GM21423 (cell line): ENCODE results near the gene MUC6.

Source experiments
- ATAC-seq: cut with Tn5 transposase; IDR thresholded peaks from one replicate; pipeline ENCODE4 v1.9.1; 2021; ENCODE audit warnings: mild to moderate bottlenecking, moderate library complexity; ENCODE audit not compliant: unreplicated experiment

The MUC6 gene, protein sequence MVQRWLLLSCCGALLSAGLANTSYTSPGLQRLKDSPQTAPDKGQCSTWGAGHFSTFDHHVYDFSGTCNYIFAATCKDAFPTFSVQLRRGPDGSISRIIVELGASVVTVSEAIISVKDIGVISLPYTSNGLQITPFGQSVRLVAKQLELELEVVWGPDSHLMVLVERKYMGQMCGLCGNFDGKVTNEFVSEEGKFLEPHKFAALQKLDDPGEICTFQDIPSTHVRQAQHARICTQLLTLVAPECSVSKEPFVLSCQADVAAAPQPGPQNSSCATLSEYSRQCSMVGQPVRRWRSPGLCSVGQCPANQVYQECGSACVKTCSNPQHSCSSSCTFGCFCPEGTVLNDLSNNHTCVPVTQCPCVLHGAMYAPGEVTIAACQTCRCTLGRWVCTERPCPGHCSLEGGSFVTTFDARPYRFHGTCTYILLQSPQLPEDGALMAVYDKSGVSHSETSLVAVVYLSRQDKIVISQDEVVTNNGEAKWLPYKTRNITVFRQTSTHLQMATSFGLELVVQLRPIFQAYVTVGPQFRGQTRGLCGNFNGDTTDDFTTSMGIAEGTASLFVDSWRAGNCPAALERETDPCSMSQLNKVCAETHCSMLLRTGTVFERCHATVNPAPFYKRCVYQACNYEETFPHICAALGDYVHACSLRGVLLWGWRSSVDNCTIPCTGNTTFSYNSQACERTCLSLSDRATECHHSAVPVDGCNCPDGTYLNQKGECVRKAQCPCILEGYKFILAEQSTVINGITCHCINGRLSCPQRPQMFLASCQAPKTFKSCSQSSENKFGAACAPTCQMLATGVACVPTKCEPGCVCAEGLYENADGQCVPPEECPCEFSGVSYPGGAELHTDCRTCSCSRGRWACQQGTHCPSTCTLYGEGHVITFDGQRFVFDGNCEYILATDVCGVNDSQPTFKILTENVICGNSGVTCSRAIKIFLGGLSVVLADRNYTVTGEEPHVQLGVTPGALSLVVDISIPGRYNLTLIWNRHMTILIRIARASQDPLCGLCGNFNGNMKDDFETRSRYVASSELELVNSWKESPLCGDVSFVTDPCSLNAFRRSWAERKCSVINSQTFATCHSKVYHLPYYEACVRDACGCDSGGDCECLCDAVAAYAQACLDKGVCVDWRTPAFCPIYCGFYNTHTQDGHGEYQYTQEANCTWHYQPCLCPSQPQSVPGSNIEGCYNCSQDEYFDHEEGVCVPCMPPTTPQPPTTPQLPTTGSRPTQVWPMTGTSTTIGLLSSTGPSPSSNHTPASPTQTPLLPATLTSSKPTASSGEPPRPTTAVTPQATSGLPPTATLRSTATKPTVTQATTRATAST (N-terminal part only)

DNA sequence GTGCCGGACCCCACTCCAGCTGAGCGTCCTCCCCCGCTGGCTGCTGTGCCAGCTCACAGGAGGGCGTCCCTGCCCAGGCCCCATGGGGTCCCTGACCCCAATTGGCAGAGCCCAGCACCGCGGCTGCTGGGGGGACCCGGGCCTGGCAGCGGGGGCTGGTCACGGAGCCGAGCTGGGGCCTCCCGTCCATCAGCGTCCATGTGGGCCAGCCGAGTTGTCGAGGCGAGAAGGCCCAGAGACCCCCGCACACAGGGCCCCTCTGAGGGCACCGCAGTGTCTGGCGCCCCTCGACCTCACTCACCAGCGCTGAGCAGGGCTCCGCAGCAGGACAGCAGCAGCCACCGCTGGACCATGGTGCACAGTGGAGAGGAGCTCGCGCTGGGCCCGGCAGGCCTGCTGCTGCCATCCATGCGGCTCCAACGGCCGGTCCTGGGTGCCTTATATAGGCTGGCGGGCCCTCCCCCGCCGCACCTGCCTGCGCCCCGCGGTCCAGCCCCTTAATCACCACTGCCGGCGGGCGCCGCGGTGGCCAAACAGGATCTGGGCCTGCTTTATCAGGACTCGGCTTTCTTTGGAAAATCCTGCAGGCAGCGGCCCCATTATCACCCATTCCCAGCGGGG, at the start of gene MUC6:
Gene MUC6 (minus strand): TSS at position 416 of the 621 bp plus-strand sequence. CDS start 63 bp downstream, at position 353.
- no peak for ATAC-seq

DNA sequence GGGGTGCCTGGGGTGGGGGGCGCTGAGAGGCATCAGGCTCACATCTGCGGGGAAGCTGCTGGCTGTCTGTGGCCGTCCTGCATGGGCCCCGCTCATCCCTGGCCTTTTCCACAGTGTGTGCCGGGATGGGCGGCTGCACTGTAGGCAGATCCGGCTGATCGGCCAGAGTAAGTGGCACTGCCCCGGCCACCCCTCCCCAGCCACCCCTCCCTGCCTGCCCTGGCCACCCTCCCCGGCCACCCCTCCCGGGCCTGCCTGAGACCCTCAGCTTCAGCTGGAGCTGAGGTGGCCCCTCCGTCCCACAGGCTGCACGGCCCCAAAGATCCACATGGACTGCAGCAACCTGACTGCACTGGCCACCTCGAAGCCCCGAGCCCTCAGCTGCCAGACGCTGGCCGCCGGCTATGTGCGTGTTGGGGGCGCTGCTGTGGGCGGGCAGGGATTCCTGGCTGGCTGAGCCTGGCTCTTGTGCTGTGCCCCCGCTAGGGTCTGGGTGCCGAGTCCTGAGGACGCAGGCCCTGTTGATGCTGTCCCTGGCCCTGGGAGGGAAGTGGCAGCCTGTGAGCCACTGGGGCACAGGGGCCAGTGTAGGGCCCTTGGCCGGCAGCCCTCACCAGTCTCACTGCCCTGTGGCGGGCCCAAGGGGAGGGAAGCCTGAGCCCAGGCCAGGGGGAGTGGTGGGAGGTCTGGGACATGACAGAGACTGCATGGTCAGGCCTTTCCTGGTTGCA, 49.1 kb upstream of the MUC6 start:
- ATAC-seq, result no peak

DNA sequence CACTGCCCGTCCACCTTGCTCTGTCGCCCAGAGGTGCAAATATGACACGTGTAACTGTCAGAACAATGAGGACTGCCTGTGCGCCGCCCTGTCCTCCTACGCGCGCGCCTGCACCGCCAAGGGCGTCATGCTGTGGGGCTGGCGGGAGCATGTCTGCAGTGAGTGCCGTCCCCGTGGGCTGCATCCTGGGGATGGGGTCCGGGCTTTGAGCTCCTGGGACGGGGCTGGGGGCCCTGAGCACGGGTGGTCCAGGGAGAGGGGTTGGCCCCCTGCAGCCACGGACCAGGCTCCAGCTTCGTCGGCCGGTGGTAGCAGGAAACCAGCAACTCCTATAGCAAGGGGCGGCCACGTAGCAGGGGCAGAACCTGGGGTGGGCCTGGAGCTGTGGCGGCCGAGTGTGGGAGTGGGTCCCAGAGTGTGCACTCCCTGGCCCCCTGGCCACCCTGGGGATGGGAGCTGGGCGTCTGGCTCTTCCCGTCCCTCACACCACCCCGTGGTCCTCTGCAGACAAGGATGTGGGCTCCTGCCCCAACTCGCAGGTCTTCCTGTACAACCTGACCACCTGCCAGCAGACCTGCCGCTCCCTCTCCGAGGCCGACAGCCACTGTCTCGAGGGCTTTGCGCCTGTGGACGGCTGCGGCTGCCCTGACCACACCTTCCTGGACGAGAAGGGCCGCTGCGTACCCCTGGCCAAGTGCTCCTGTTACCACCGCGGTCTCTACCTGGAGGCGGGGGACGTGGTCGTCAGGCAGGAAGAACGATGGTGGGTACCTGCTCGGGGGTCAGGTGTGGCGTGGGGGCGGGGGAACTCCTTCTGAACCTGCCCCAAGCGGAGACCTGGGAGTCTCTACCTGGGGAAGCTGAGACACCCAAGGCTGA, 48.3 kb upstream of the MUC6 start:
- no peak for ATAC-seq

DNA sequence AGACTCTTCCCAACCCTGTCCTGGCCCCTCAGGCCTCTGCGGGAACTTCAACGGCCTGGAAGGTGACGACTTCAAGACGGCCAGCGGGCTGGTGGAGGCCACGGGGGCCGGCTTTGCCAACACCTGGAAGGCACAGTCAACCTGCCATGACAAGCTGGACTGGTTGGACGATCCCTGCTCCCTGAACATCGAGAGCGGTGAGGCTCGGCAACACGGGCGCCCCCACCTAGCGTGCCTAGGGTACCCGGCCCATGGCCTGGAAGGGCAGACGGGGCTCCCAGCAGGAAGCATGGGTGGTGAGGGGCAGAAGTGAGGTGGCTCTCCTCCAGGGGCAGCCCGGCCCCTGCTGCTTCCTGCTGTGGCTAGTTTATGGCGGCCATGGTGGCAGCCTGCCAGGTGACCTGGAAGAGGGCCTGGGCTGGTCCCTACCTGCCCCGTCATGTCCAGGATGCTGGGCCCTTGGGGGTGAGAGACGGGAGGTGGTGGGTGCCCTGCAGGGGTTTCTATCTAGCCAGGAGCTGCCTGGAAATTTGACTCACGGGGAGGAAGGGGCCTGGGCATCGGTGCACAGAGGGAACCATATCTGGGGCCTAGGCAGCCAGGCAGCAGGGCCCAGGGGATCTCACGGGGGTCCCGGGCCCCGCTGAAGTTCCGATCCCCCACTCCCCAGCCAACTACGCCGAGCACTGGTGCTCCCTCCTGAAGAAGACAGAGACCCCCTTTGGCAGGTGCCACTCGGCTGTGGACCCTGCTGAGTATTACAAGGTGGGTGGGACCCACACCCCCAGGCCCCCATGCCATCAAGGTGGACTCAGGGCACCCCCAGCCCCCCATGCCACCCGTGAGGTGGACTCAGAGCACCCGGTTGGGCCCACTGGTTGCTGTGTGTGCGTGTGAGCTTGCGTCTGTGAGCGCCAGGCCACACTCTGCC, 47.4 kb upstream of the MUC6 start:
- ATAC-seq, result no peak

DNA sequence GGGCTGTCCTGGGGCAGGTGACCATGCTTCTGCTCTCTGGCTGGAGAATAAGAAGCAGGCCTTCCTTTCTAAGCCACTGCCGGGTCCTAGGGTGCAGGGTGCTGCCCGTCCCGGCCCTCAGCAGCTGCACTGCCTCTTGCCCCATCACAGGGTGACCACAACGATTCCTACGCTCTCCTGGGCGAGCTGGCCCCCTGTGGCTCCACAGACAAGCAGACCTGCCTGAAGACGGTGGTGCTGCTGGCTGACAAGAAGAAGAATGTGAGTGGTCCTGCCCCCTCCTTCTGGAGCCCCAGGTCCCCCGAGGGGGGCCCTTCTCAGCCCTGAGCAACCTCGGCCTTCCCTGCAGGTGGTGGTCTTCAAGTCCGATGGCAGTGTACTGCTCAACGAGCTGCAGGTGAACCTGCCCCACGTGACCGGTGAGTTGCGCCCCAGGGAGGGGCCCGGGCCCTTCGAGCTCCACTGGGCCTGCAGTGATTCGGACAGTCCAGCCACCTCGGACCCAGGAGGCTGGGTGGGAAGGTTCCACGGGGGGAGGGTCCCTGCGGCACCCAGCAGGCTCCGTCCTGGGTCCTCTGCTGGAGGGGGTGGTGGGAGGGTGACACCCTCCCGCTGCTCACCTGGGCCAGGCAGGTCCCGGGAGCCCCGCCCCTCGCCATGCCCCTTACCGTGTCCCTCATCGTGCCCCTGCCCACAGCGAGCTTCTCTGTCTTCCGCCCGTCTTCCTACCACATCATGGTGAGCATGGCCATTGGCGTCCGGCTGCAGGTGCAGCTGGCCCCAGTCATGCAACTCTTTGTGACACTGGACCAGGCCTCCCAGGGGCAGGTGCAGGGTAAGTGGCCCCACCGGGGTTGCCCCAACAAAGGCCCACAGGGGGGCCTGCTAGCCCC, 46.5 kb upstream of the MUC6 start:
- ATAC-seq, result no peak

DNA sequence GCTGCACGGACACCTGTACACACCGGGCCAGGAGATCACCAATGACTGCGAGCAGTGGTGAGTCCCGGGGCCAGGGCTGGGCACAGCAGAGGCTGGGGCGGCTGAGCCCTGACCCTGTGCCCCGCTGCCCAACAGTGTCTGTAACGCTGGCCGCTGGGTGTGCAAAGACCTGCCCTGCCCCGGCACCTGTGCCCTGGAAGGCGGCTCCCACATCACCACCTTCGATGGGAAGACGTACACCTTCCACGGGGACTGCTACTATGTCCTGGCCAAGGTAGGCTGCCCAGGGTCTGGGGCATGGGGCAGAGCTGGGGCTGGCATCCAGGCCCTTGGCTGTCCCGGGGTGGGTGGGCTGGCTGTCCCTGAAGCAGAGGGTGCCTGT, 45.8 kb upstream of the MUC6 start:
- no peak for ATAC-seq

DNA sequence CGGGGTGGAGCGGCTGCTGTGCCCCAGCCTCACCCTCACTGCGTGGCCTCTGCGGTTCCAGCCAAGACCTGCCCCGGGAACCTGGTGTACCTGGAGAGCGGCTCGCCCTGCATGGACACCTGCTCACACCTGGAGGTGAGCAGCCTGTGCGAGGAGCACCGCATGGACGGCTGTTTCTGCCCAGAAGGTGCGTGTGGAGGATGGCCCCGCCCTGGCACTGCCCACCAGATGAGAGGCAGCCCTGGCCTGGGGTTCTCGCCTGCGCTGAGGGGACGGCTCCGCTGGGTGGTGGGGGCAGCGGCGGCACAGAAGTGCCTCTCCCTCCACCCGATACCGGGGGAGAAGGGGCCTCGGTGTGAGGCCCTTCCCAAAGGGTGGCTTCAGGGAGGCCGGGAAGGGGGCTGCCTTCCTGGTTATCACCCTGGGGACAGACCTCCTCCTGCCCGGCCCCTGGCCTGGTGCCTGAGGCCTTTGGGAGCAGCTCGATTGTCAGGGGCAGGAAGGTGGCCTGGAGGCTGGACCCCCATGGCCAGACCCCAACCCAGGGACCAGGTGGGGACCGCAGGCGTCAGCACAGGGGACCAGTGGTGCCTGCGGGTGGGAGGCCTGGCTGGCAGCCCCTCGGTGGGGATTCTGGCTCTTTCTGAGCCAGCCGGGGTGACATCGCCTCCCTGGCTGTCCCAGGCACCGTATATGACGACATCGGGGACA, 45.2 kb upstream of the MUC6 start:
- ATAC-seq, result no peak

DNA sequence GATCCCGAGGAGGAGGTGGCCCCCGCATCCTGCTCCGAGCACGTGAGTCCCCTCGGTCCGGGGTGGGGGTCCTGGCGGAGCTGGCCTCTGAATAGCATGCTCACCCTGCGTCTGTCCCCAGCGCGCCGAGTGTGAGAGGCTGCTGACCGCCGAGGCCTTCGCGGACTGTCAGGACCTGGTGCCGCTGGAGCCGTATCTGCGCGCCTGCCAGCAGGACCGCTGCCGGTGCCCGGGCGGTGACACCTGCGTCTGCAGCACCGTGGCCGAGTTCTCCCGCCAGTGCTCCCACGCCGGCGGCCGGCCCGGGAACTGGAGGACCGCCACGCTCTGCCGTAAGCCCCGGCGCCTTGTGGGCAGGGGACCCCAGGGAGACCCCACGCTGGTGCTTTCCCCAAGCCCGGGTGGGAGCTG, 41.7 kb upstream of the MUC6 start:
- ATAC-seq, result no peak

DNA sequence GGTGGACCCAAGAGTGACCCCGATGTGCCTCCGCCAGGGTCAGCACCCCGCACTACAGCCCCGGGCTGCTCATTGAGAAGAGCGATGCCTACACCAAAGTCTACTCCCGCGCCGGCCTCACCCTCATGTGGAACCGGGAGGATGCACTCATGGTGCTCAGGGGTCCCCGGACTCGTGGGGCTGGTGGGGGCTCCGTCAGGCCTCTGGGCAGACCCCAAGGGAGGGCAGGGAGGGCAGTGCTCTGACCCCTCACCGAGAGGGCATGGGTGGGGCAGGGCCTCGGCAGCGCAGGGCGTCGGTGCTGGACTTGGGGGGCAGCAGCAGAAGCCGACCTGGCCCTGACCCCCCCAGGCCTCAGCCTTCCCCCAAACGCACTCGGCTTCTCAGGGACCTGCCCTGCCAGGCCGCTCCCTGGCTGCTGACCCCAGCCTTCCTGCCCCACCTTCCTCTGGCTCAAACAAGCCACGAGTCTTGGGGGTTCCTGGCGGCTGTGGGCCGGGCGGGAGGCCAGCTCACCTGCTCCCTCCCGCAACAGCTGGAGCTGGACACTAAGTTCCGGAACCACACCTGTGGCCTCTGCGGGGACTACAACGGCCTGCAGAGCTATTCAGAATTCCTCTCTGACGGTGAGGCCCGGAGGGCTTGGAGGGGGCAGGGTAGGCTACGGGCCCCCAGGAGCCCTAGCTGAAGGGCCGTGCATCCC, 41.0 kb upstream of the MUC6 start:
- ATAC-seq, result no peak

DNA sequence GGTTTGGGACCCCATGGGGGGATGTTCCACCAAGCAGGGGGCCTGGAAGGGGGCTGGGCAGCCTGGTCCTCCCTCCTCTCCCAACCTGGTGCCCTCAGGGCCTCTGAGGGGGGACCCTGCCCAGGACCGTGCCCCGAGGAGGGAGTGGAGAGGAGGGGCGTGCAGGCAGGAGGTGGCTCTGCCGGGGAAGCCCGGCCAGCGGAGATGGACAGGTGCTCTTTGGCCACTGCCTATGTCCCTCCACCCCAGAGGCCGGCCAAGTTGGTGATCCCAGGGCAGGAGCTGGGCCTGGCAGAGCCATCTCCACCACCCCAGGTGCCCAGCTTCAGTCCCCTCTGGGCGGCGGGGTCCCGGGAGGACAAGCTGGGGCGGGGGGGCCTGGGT, 40.5 kb upstream of the MUC6 start:
- no peak for ATAC-seq

DNA sequence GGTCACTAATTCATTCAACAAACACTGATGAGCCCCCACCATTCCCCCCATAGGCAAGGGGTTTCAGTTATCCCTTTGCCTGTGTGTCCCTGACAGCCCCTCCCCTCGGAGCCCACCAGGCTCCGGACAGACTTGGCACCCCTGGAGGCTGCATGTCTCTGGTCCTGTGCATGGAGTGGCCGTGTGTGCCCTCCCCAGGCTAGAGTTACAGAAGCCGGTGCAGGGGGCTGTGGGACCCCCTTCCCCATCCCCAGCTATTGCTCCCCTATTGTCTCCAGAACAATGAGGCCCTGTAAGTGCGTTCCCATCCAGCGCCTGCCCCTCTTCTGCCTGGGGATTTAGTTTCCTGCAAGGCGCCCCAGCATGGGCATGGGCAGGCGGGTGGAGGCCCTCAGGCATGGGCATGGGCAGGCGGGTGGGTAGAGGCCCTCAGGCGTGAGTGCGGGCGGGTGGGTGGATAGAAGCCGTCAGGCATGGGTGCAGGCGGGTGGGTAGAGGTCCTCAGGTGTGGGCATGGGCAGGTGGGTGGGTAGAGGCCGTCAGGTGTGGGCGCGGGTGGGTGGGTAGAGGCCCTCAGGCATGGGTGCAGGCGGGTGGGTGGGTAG, 39.6 kb upstream of the MUC6 start:
- no peak for ATAC-seq

DNA sequence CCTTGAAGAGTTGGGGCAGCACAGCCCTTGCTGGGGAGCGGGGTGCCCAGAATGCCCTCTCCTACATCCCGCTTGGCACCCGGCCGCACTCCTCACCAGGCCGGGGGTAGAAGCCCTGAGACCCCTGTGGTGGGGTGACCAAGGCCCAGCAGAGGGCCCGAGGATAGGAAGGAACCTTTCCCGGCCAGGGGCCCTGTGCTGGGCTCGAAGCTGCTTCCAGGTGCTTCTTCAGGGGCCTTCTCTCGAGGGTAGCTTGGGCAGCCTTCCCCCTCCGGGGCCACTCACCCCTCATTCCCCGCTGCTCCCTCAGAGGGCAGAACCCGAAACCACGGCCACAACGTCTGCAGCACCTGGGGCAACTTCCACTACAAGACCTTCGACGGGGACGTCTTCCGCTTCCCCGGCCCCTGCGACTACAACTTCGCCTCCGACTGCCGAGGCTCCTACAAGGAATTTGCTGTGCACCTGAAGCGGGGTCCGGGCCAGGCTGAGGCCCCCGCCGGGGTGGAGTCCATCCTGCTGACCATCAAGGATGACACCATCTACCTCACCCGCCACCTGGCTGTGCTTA, 38.9 kb upstream of the MUC6 start:
- no peak for ATAC-seq

DNA sequence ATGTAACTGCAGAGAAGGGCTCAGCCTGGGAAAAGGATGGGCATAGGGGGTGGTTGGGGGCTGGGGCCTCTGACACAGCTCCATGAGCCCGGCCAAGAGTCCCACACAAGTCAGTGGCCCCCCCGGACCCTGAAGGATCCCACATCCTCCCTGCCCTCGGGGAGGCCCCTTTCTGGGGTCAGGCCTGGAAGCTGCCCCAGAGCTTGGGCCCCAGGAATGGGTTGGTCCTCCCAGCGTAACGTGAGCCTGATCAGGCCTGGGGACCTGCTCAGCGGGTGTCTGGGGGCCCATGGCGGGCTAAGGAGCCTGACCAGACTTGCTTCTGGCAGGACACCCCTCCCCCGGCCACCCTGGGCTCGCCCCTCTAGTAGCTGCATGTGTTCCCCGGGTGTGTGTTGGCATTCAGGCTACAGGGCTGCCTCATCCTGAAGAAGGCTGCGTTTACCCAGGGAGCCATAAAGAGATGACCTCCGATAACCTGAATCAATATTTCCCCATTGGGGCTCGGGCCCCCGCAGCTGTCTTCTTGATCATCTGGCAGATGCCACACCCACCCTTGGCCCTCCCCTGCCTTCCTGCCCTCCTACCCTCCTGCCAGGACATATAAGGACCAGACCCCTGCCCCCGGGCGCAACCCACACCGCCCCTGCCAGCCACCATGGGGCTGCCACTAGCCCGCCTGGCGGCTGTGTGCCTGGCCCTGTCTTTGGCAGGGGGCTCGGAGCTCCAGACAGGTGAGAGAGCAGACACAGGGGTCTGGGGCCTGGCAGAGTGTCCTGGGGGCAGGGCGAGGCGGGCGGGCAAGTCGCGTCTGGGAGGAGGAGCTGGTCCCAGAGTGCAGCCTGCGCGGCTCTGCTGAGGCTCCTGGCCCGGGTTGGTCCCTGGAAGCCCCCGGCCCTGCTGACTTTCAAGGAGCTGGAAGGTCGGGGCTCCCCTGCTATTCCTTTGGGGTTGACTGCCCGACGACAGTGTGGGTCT, 38.0 kb upstream of the MUC6 start, which contains the start of gene MUC2:
Gene MUC2 (plus strand): TSS at position 631 of the 978 bp plus-strand sequence.
- no peak for ATAC-seq

DNA sequence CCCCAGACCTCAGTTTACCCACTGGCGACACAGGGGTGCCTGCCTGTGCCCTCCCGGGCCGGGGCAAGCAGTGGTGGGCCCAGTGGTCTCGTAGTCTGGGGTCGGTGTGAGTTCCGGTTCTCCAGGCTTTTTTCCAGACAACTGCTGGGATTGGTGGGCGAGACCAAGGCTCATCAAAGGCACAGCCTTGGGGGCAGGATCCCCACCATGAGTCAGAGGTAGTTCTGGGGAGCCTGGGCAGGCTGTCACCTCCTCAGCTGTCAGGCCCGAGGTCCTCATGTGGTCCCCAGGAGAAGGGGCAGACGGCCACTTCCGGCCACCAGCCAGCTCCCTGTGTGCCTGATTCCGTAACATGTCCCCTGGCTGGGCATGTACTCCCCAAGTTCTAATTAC, 37.3 kb upstream of the MUC6 start:
- ATAC-seq, result no peak
